Prostate gland (tissue), 2 donors: ENCODE results near the gene RAD51B.

Experiments
- POLR2A ChIP-seq: fragments of 450-650 bp; IDR thresholded peaks from one replicate; pipeline ENCODE4 v1.6.1; 2016; ENCODE audit warnings: antibody characterized with exemption, mild to moderate bottlenecking
- TF ChIP-seq, protein P1 (sequence below), 4 experiments: fragments of 200-600 bp in 2 of 4; fragments of 450-650 bp in 2 of 4; sonication (generic) in 2 of 4; IDR thresholded peaks; 1 replicate in 3 of 4; 2 replicates in 1 of 4; pipeline ENCODE4 v1.5.1; 2016 to 2019; ENCODE audit warnings: antibody characterized with exemption in 4 of 4, mild to moderate bottlenecking in 2 of 4, moderate library complexity in 2 of 4

DNA sequence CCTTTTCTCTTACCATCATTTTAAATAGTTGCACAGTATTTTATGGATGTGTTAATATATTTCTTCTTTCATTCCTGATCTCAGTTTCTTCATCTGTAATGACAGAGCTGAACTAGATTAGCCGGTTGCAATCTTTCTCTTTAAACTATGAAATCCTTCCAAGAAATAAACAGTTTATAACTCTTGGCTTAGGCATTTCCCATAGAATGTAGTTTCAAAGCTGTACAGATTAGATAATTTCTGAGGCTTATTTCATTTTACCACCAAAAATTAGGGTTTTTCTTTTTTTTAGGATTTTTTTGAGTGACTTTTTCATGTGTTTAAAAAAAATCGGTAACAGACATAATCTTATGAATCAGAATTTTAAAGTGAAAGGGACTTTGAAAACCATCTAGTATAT is 144.0 kb downstream of the RAD51B start:
- TF ChIP-seq, protein P1, sequence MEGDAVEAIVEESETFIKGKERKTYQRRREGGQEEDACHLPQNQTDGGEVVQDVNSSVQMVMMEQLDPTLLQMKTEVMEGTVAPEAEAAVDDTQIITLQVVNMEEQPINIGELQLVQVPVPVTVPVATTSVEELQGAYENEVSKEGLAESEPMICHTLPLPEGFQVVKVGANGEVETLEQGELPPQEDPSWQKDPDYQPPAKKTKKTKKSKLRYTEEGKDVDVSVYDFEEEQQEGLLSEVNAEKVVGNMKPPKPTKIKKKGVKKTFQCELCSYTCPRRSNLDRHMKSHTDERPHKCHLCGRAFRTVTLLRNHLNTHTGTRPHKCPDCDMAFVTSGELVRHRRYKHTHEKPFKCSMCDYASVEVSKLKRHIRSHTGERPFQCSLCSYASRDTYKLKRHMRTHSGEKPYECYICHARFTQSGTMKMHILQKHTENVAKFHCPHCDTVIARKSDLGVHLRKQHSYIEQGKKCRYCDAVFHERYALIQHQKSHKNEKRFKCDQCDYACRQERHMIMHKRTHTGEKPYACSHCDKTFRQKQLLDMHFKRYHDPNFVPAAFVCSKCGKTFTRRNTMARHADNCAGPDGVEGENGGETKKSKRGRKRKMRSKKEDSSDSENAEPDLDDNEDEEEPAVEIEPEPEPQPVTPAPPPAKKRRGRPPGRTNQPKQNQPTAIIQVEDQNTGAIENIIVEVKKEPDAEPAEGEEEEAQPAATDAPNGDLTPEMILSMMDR (IDR thresholded peaks at IDR 0.05), result no peak
- no peak for TF ChIP-seq POLR2A
